Ramos (cell line): ENCODE measurements around the gene HRK.

Experiments
- in situ Hi-C: fragments of 300-500 bp; cut with MboI; formaldehyde crosslinking; loops from one replicate; pipeline ENCODE4 v1.14.3; 2022; ENCODE audit warnings: low sequenced_read_pairs; ENCODE audit not compliant: unreplicated experiment

HRK gene

DNA sequence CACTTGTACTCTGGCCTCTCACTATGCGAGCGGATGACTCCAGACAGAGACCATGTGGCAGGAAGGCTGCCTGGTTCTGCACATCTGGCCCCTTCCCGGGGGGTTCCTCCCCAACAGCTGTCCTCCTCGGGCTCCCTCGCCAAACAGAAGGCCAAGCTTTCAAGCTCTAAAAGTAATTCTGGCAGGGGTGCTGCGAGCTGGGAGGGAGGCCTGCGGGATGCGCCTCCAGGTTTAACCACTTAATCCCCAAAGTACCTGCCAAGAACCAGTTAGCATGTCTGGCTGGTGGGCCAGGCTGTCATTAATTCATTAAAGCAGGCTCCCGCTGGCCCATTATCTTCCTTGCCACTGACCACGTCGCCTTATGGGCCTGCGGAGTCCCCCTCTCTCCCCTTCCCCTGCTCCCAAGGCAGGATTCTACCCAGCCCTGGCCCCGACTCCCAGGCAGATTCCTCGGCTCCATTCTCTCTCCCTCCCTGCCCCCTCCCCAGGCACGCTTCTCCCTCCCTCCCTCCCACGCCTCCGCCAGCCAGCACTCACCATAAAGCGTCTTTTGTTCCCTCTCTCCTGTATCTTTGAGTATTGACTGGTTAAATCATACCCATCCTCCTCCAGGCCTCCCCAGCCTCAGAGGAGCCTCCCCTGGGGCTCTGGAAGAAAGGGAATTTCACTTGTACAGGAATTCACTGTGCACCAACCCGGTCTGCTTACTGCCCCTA lies 4.9 kb downstream of the HRK start:
- in situ Hi-C loops = no loop called here

GRCh38 chr12:116874324-116874995 lies 6.8 kb downstream of the HRK start:
- in situ Hi-C loops = no loop called here

- in situ Hi-C loops = no loop called here
Observed at GRCh38 chr12:116870306-116870705, 10.9 kb downstream of the HRK start.

DNA sequence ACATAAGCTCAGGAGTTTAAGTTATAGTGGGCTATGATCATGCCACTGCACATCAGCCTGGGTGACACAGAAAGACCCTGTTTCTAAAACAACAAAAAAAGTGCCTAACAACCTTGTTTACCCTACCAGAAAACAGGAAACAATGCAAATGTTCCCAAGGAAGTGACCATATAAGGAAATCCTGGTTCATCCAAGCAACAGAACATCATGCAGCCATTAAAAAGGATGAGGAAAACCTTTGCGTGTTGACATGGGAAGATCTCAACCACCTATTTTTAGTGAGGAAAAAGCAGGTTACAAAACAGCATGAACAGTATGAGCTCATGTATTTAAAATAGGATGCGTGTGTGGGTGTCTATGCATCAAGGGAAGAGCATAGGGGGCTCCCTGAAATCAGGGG lies 13.7 kb downstream of the HRK start:
- in situ Hi-C loops = no loop called here

- in situ Hi-C loops = no loop called here
Observed at GRCh38 chr12:116864371-116865160, 16.7 kb downstream of the HRK start.

- in situ Hi-C loops = no loop called here
Observed at GRCh38 chr12:116863275-116863767, 17.9 kb downstream of the HRK start.

DNA sequence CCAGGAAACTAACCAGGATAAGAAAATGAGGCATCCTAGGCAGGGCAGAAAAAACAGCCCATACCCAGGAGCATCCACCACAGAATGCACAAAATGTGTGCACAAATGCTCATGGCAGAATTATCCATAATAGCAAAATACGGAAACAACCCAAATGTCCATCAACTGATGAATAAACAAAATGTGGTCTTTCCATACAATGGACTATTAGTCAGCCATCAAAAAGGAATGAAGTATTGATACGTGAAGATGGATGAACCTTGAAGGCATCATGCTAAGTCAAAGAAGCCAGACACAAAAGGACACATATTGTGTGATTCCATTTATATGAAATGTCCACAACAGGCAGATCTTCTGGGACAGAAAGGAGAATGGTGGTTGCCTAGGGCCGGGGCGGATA lies 19.1 kb downstream of the HRK start:
- in situ Hi-C loops = no loop called here

- in situ Hi-C loops = no loop called here
Observed at GRCh38 chr12:116861320-116861719, 19.9 kb downstream of the HRK start.

- in situ Hi-C loops = no loop called here
Observed at GRCh38 chr12:116860263-116860662, 21.0 kb downstream of the HRK start.

- in situ Hi-C loops = no loop called here
Observed at GRCh38 chr12:116859079-116859478, 22.2 kb downstream of the HRK start.

DNA sequence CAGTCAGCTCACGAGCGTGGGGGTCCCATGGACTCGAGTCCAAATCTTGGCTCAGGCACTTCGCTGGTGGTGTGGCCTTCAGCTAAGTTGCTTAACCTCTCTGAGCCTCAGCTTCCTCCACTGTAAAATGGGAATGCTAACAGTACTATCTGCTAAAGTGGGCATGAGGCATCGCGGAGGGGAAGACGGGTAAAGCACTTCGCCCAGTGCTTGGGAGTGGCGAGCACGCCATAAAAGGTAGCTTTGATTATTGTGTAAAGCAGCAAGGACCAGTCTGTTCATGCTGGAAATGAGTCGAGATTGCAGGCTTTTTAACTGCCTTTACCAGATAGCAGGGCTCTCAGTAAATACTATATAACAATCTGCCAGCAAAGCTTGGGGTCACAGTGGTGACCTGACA lies 24.5 kb downstream of the HRK start:
- in situ Hi-C loops = no loop called here

DNA sequence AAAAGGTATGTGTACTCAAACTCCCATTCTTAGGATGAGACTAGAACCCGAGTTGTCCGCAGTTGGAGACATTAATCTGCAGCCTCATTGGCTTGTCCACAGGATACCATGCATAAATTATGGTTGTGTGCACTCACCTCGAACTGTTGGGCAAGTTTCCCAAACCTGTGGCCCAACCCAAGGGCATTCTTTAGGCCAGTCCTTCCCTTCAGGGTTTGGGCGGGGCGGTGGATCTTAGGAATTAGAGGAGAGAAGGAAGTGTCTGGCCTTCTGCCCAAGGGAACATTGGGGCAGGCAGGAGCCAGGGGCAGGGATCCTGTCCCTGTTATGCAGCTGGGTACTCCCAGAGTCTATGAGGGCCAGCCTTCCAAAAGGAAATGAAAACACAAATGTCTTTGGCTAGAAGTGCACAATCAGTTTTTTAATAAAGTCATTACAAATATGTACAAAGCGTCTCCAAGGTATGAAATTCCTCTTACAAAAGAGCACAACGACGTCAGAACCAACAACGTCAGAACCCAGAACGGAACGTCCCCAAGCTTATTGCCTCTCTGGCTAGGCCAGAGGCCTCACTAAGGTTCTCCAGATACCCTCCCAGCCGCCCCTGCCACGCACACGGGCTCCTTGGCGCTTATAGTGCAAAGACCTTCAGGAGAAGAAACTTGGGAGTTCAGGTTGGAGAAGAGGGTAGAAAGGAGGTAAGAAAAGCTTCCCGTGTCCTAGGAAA lies 25.3 kb downstream of the HRK start:
- in situ Hi-C loops = no loop called here

GRCh38 chr12:116853507-116853906 lies 27.7 kb downstream of the HRK start:
- in situ Hi-C loops = no loop called here

GRCh38 chr12:116852303-116852702 lies 28.9 kb downstream of the HRK start:
- in situ Hi-C loops = no loop called here

- in situ Hi-C loops = no loop called here
Observed at GRCh38 chr12:116849216-116849615, 32.0 kb downstream of the HRK start.

GRCh38 chr12:116843085-116843484 lies 38.2 kb downstream of the HRK start:
- in situ Hi-C loops = no loop called here

DNA sequence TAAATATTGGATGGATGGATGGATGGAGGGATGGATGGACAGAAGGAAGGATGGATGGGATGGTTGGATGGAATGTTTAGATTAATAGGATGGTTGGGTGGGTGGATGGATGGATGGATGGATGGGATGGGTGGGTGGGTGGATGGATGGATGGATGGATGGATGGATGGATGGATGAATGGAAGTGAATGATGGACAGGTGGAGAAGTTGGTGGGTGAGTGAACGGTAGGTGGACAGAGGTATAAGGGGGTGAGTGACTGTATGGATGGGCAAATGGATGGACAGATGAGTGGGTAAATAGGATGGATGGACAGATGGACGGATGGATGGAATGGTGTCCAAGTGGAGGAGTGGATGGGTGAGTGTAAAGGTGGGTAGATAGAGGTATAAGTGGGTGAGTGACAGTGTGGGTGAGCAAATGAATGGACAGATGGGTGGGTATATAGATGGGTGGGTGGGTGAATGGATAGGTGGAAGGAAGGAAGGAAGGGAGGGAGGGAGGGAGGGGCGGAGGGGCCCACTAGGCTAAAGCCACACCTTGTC lies 41.9 kb downstream of the HRK start:
- in situ Hi-C loops = no loop called here

DNA sequence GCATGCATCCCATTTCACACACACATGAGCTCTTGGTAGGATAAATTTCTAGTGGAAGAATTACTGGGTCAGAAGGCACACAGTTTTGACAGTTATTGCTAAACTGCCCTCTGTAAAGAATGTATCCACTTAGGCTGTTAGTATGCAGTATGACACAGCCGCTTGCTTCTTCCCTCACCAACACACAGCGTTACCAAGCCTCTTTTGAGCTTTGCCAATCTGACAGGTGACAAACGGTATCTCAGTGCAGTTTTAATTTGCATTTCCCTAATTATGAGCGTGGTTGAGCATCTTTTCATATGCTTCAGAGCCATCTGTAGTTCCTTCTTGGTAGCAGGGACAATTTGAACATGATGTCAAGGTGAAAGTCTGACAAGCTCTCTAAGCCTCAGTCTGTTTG lies 42.9 kb downstream of the HRK start:
- in situ Hi-C loops = no loop called here

DNA sequence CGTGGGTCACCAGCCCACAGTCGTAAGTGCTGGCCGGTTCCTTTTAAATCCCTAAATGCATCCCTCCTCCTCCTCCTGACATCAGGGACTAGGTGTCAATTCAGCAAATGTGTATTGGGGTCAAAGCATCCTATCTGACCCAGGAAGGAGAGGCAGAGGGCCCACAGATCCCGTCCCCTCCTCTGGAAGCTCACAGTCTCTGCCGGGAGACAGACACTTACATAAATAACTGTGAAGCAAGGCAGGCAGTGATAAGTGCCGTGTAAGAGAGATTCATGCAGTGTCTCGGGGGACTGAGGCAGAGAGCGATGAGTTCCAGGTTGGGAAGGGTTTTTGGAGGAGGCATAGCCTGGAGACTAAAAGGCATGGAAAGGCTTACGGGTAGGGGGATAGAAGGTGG lies 44.1 kb downstream of the HRK start:
- in situ Hi-C loops = no loop called here

DNA sequence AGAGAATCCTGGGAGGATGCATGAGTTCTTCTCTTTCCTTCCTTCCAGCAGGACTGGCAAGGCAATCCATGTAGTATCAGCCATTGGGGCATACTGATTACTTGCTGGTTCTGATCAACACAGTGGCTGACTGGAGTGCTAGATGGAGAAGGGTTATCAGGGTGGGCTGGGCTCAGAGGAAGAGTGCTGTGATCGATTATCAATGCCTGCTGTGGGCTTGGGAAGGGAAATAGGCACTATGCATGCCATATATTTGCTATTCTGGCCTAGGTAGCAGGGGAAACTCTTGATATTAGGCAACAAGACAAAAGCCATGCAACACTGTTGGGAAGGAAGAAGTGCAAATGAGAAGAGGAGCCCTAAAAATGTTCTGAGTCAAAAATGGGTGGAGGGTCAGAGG lies 45.8 kb downstream of the HRK start:
- in situ Hi-C loops = no loop called here
